Activated CD4-positive, alpha-beta T cell treated with anti-CD3 and anti-CD28 coated beads for 1 hour (primary cell): ENCODE results near the gene MRO.
"Not testable (repeated sequence)": the region's sequence is repeated elsewhere in the genome, so short reads cannot be mapped to it uniquely, and the experiment has no call there.

ENCODE experiments used
- DNase-seq: peaks from one replicate; pipeline ENCODE4 v3.0.0-alpha.2; 2020

MRO gene

DNA sequence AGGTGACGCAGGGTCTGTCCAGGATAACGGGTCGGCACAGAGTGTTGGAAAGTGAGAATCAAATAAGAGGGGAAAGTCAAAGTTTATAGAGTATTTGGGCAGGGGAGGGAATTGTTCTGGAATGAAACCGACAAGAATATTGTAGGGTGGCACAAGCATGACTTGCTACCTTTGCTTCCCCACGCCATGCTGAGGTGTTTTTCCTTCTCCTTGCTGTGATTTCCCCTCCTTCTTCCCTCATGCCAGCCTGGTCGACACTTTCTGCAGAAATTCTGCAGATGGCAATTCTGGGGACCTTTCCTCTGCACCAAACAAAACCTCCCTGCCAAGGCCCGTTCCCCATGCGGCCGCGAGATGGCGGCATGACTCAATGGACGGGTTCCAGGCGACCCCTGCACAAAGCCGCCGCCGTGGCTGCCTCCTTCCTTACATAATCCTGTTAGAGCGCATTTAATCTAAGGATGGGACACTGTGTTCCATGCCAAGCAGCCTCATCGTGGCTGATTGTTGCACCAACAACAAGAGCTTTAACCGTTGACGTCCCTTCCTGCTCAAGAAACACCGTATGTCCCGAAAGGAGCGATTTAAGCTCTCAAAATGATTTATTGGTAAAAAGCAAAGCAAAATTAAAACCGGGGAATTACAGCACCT, at the start of gene MRO:
MRO (minus strand) TSS at position 289 of the 651 bp plus-strand sequence. CDS start 10,616 bp downstream, outside the sequence.
- peak; percentile 68 for DNase-seq

DNA sequence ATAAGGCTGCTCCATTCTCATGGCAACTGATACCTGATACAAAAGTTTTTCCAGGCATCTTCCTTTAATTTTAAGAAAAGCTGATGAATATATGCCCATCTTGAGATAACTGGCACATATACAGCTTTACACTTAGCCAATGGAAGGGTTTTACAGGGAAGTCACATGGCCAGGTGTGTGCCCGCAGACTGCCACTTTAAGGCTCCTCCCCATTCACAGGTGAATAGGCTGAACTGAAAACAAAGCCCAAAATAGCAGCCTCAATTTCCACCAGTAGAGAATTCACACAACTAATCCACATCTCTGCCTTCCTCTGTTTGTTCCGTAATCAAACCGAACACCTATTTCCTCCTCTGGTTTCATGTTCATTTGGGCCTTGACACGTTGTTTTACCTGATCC, 49.3 kb upstream of the MRO start:
- no peak for DNase-seq

DNA sequence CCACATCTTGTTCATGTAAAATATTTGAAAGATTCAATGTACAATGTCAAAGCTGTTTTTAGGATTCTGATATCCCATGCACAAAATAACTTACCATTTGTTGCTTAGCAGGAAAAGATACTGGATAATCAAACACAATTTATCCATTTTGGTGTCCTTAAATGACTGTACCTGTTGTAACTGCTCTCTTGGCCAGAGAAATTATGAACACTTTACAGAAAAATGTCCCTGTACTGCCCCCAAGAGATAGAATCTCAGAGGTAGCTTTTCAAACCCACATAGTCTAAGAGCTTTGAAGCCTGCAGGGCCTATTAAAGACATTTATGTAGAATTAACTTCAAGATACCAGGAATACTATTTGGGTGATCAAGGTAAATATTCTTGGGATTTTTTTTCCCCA, 46.9 kb upstream of the MRO start:
- DNase-seq, result no peak

DNA sequence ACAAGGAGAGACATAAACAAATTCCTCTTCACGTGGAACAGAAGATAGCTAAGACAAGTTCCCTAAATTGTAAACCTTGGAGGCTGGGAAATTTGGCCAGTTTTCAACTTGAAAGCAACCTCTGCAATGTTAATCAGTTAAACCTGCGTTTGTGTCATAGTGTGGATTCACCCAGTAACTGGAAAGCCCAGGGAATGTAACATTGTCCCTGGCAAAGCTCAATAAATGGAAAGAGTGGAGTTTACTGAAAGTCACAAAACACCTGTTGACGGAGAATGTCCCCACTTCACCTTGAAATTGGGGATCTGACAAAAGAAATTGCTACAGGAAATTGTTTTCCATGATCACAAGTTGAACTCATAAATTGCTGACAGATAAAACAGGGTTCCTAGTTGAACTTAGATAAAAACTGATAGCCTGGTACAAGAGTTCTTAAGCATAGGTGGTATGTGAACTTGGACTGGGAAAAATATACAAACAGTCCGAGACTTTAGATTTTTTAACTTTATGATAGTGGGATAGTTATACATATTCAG, 44.1 kb upstream of the MRO start:
- DNase-seq, result no peak

DNA sequence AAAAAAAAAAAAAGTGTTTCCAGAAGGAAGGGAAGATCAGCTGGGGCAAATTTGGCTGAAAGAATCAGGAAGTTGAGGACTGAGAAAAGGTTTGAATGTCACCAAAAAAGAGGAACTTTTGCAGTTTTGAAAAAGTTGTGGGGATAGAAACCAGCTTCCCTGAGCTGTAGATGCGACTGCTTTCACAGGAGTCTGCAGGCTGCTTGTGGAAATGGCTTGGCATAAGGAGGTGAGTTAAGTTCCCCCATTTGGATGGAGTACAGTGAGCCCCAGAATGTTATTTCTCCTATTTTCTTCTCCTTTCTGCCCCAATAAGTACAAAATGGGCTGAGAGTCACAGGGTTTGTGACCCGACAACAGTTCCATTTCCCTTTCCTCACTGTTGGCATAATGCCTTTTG, 42.6 kb upstream of the MRO start:
- DNase-seq, result no peak

DNA sequence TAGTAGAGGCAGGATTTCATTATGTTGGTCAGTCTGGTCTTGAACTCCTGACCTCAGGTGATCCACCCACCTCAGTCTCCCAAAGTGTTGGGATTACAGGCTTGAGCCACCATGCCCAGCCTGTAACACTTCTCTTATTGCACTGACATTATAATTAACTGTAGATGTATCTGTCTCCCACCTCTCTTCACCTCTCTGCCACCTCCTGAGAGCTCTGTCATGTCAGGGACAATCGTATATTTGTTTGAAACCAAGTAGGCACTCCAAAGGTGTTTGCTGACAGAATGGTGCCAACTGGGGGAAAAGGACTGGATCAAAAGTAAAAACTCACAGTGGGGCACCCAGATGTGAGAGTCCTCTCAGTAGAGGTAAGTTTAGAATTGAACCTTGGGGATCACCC, 41.8 kb upstream of the MRO start:
- DNase-seq, result no peak

DNA sequence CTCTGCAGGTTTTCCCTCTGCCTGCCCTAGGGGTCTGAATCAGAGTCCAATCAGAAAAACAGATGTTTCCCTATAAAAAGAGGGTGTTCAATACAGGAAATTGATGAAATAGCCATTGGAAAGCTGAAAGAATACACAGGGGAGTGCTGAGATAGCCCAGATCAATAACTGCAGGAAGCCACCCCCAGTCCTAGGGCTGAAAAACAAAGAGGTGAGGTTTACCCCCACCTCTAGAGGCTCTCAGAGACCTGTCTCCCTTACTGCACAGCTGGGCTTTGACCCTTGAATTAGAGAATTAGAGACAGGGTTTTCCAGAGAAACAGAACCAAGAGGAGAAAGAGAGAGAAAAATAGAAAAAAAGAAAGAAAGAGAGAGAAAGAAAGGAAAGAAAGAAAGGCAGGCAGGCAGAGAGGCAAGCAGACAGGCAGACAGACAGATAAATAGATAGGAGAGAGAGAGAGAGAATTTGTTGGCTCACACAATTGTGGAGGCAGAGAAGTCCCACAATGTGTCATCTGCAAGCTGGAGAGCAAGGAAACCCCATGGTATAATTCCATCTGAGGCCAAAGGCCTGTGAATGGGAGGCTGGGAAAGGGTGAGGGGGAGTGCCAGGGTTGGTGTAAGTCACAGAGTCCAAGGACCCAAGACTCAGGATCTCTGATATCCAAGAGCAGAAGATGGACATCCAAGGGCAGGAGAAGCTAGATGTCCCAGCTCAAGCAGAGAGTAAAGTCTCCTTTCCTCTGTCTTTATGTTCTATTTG, 40.2 kb upstream of the MRO start:
- no peak for DNase-seq

DNA sequence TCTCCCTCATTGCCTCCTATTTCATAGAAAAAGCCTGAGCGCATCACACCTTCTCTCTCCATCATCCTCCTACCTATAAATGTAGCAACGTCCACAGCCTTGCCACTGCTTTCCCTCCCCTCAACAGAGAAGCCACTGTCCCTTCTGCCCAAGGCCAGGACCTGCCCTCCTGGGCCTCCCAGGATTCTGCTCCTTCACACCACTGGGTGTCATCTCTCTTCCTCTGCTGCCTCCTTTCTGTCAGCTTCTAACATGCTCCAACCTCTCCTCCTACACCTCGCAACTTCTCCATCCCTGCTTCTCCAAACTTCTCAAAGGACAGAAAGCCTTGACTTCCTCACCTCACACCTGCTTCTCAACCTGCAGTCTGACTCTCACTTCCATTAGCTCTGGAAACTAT, 37.9 kb upstream of the MRO start:
- DNase-seq, result no peak

DNA sequence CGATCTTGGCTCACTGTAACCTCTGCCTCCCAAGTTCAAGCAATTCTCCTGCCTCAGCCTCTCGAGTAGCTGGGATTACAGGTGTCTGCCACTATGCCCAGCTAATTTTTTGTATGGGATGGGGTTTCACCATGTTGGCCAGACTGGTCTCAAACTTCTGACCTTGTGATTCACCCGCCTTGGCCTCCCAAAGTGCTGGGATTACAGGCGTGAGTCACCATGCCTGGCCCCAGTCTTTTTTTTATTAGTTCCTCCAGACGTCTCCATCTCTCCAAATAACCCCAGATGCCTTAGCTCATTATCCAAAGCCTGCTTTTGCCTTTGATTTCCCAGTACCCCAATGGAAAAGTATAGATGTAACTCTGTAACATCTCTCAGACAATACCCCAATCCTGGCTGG, 37.4 kb upstream of the MRO start:
- DNase-seq, result not testable (repeated sequence)

DNA sequence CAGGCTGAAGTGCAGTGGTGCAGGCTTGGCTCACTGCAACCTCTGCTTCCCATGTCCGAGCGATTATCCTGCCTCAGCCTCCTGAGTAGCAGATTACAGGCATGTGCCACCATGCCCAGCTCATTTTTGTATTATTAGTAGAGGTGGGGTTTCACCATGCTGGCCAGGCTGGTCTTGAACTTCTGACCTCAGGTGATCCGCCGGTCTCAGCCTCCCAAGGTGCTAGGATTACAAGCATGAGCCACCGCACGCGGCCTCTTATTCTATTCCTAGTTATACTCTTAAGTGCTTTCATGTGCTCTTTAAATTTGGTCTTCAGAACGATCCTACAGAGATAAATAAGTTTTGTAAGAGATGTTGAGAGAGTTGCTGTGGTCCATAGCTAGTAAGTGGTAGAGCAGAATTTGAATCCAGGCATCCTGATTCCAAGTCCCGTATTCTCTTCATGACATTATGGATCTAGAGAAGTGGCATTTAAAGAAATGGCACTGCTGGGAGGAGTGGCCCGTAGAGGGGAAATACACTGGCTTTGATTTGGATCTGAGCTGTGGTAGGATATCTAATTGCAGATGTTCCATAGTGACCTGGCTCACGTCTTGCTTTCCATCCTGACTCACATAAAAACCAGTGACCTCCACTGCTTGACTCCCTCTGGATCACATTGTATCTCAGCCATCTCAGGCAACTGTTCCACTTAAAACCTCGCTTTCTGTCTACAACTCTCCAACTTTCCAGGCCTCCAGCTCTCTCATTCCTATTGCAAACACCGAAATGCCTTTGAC, 36.4 kb upstream of the MRO start:
- DNase-seq, result no peak

DNA sequence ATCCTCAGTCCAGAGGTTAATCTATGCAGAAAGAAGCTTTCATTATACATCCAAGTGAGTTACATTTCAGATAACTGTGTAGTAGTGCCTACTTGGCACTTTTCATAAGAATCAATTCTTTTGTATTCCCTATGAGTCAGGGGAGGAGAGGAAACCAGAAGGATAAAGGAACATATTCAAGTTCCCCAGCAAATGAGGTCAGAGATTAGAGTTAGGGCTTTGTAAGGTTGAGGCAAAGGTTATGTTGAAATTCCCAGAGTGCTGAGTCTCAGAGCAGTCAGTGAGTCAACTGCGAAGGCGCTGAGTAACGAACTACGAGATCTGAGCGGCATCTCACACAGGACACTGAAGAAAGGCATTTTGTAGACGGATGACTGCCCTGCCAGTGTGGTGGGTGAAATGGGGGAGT, 34.1 kb upstream of the MRO start:
- no peak for DNase-seq

DNA sequence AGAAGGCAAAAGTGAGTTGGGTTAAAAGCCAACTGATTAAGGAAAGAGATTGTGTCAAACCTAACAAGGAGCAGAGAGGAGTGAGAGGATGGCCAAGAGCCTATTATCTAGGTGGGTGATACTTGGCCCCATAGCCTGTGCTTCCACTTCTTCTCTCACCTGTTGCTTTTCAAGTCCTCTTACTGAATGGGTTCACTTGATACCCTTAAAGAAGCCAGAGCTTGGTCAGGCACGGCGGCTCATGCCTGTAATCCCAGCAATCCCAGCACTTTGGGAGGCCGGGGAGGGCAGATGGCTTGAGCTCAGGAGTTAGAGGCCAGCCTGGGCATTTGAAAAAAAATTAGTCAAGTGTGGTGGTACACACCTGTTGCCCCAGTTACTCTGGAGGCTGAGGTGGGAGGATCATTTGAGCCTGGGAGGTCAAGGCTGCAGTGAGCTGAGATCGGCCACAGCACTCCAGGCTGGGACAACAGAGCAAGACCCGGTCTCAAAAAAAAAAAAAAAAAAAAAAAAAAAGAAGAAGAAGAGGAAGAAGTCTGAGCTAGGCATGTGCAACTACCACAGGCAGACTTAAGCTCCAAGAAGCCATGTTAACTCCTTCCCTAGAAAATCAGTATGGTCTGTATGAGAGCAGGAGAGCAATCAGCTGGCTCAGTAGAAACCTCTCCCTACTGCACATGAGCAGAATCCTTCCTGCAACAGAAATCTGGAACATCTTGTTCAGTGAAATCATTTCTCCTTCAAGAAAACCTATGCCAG, 30.7 kb upstream of the MRO start:
- DNase-seq, result no peak

DNA sequence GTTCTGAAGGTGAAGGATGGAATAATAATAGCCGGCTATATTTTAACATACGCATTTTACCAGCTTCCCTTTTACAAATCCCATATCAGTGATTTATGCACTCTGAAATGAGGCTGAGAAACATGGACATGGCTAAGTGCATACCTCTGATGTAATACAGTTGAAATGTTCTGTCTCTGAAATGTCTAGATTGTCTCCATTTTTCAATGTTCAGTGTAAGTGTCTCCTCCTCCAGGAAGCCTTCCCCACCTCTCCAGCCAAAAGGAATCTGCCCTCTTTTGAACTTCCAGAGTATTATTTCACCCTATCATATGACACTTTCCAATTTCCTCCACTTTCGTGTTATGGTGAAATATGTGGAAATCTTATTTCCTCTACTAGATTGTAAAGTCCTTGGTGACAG, 29.6 kb upstream of the MRO start:
- no peak for DNase-seq

DNA sequence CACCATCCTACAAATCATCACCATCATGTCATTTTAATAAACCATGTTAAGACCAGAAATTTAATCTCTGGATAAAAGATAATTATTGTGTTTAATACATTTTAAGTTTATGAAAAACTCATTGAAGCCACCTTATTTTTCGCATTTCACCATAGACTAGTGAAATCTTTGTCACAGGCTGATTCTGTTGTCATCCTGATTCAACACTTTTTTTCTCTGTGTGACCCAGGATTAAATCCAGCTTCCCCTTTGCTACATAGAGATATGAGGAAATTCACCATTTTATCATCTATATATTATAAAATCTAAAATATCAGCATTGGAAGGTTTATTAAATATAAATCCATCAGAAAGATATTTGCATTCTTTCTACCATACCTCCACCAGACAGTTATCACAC, 29.2 kb upstream of the MRO start:
- DNase-seq, result no peak

DNA sequence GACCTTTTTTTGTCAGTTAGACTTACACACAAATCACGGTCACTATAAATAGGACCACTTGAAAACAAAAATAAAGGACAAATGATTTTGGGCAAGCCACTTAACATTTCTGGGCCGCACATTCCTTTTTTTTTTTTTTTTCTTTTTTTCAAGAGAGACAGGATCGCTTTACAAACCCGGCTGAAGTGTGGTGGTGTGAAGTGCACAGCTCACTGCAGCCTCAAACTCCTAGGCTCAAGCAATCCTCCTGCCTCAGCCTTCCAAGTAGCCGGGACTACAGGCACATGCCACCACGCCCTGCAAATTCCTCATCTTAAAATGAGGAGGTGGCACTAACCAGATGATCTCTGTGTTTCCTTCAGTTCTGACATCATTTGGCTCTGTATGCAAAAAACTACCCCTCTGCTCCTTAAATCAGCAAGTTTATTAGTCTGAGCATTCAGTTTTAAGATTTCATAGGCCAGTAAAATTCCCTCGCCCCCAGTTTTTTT, 28.3 kb upstream of the MRO start:
- no peak for DNase-seq

DNA sequence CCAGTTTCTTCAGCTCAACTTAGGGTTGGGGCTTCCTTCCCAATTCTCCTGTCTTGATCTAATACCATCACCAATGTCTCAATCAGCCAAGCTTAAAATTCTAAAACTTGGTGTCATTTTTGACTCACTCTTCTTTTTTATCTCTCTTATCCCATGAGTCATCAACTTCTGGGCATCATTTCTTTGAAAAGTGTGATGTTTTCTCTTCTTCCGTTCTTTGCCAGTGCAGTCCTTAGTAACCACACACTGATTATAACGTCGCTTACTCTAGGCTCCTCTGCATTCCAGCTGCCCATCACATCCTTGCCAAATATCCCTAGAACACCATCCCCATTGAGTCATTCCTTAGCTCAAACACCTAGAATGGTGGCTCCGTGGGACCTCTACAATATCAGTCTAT, 27.4 kb upstream of the MRO start:
- no peak for DNase-seq

DNA sequence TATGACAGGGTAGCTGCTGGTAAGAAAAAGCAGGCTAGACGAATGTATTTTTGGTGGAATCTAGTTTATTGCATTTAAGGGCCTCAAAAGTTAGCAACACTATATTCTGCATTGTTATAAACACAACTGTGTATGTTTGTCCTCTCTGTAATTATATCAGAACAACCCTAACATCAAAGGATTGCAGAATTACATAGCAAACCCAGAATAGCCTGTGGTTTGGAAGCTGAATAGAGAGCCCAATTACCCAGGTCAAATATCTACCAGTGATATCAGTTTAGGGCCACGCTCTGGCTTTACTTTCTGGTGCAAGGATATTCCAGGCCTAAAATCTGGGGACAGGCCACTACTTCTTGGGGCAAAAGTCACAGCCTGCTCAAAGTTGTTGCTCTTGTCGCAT, 25.1 kb upstream of the MRO start:
- DNase-seq, result no peak

DNA sequence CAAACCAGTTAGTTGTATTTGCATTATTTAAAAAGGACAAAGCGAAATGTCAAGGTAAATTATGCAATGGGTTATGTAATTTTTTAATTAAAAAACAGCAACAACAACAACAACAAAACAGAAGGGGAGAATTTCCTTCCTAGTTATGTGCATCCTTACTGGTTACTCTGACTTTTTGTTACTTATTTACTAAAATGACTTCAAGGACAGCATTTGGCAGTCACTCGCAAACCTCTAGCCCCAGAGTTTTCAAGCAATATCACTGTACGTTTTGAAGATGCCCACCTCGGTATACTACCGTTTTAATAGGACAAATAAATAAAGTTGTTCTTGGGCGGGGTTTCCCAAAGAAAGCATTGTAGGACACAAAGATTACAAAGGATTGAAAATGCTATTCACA, 24.7 kb upstream of the MRO start:
- no peak for DNase-seq

DNA sequence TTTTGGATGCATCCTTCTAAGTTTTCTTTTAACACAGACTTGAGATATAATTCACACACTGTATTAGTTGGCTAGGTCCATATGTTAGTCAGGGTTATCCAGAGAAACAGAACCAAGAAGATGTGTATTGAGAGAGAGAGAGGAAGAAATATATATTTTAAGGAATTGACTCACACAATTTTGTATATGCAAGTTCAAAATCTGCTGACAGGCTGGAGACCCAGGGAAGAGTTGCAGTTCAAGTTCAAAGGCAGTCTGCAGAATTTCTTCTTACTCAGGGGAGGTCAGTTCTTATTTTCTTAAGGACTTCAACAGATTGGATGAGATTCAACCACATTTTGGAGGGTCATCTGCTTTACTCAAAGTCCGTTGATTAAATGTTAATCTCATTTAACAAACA, 23.0 kb upstream of the MRO start:
- no peak for DNase-seq

DNA sequence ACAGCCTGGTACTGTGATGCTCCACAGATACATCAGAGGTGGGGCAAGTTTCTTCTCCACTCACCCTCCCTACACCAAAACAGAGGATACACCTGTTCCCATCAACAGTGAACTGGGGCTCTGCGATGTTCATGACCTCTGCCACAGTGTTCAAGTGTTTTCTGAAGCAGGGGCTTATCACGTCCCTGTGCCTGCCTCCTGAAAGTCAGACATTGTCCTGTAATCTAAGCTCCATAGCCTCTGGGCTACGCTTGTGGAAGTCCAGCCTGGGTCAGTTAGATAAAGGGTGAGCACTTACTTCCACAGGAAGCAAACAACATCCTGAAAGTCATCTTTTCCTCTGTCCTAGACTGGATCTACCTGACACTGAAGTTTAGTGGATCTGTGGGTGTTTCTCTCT, 20.2 kb upstream of the MRO start:
- no peak for DNase-seq

DNA sequence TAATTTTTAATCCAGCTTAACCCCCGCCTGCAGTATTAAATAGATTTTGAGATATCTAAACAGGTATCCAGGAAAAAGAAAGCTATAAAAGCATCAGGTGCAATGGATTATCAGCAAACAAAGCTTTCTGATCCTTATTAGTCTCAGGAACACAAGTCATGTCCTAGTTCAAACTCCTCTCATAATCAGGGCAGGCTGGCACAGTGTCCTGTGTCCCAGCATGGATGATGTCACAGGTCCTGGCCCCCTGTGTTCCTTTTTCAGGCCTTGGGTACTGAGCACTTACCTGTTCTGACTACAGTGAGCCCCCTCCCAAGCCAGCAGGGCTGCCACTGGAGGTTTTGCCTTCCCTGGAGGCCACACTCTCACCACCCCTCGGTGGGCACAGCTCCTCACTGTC, 19.5 kb upstream of the MRO start:
- DNase-seq, result no peak

DNA sequence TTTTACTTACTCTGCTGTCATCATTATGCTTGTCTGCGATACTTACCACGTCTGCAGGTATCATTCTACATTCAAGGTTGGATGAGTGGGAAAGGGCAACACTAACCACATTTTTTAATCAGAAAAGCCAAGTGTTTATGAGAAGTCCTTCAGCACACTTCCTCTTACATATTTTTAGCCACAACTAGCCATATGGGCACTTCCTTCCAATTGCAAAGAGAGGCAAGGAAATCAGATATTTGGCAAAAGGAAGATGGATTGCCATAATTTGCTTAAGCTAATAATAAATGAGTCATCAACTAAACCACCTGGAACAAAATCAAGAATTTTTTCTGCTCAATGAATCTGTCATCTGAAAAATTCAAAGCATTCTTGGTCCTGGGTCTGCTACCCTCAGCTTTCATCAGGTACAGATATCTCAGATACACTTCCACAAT, 16.7 kb upstream of the MRO start:
- DNase-seq, result no peak

DNA sequence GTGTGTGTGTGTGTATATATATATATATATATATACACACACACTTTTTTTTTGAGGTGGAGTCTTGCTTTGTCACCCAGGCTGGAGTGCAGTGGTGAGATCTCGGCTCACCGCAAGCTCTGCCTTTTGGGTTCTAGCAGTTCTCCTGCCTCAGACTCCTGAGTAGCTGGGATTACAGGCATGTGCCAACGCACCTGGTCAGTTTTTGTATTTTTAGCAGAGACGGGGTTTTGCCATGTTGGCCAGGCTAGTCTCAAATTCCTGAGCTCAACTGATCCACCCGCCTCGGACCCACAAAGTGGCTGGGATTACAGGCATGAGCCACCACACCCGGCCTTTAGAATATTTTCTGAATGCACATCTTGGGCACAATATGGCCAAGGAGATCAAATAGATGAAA, 13.7 kb upstream of the MRO start:
- DNase-seq, result not testable (repeated sequence)
